ENCODE data around the gene IFITM10.

IFITM10 gene

DNA sequence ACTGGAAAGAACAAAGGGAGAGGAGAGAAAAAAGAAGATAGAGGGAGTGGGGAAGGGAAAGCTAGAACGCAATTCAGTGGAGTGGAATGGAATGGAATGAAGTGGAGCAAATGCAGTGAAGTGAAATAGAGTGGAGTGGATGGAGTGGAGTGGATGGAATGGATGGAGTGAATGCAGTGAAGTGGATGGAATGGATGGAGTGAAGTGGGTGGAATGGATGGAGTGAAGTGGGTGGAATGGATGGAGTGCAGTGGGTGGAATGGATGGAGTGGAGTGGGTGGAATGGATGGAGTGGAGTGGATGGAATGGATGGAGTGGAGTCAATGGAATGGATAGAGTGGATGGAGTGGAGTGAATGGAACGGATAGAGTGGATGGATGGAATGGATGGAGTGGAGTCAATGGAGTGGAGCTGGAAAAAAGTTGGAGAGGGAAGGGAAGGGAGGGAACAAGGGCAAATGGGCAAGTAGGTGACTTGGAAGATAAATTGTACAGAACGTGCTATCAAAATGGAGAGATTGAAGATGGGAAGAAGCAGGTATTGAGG, 13.9 kb downstream of the IFITM10 start:
- DNase-seq = no peak

DNA sequence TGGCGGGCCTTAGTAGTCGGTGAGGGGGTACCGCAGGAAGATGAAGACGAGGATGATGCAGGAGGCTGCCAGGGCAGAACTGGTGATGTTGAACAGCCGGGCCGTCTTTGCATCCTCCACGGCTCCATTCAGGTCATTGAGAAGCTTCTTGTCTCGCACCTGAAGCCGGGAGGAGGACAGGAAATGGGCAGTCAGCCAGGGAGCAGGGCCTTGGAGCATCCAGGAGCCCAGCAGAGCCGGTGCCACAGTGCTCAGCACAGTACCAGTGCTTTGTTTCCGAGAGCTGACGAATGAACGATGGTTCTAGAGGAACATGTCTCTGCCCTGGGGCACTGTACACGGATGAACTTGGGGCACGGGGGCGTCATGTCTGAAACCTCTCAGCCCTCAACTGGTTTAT, 15.1 kb downstream of the IFITM10 start:
- no peak for DNase-seq

DNA sequence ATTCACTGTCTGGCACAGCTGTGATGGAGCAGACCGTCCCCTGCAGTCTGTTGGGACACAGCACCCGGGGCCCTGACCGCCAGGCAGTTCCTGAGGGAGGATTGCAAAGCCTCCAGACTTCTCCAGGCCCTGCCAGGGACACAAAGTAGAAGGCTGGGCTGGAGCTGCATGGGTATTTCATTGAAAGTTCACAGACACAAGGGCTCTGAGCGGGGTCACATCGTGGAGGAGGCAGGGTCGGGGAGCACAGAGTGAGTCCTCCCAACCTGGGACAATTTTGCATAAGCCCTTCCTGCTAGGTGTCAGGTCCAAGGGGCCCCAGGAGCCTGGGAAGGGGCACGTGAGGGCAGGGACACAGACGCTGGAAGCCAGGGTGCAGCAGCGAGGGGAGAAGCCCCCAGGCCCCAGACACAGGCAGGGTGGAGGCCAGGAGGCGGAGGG, 15.7 kb downstream of the IFITM10 start:
- DNase-seq = no peak

DNA sequence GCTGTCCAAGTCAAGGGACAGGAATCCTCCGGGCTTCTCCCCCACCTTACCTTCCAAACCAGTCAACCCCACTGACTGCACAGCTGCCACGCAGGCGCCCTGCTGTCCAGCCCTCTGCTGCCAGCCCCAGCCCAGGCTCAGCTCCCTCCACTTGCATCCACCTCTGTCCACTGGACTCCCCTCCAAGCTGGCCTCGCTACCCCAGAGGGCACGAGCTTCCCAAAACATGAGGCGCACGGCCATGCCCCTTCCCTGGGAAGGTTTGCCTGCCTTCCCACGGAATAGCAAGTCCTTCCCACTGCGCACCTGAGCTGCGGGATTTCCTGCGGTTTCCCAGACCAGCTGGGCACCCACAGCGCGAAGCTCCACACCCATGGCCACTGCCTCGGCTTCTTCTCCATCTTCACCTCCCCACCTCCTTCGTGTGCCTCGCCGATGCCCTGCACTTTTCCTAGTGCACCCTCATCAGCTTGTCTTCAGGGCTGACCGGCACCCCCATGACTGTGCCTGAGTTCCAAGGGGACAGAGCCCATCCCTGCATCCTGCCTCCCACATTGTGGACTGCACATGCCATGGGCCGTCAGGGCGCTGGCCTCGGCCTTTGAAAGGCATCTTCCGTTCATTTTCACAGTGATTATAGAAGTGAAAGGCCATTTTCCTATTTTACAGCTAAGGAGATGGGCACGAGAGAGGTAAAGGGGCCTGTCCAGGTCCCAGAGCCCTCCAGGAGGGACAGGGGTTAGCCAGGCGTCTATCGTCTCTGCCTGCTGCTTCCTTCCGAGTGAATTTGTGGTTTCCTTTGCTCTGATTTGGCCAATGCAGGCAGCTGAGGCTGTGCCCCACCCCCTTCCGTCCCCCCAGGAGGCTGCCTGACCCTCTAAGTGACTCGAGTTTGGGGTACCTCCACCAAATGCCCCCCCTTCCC, 16.4 kb downstream of the IFITM10 start:
- no peak for DNase-seq

- no peak for DNase-seq
These were observed 17.2 kb downstream of the IFITM10 start for GRCh38 chr11:1733009-1733715.

DNA sequence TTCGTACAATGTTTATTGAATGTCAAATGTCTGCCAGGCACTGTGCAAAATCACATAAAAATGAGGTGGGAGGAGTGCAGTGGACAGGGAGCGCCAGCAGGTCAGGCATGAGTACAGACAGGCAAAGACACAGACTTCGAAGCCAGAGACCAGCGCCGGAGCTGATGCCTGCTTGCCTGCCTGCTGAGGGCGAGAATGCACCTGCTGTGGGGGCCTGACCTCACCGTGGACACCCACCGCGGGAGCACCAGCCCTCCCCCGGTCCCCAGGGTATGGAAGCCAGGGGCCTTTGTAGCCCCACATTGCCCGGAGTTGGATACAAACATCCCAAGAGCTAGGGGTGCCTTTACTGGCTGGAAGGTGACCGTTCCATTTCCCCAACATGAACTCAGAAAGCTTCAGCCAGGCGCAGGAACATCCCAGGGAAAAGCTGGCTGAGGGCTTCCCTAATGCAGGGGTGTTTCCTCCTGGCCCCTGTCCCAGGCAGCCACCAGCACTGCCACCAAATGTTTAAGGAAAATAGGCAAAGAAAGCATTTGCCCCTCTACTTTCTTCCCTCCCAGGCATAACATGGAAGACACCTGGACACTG, 17.9 kb downstream of the IFITM10 start:
- no peak for DNase-seq

DNA sequence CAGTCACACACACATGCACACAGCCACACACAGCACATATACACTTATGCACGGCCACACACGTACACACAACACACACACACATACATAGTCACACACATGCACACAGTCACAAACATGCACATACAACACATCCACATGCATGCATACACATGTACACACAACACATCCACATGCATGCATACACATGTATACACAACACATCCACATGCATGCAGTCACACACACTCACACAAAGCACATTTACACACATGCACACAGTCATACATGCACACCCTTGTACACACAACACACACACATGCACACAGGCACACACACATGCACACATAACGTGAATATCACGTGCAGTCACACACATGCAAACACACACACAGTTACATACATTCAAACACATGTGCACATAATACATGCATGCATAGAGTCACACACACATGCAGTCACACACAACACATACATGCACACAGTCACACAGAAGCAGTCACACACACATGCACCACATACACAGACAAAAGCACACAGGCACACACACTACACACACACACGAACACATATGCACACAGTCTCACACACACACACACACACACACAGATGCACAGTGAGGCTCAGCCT, 18.8 kb downstream of the IFITM10 start:
- DNase-seq = no peak

DNA sequence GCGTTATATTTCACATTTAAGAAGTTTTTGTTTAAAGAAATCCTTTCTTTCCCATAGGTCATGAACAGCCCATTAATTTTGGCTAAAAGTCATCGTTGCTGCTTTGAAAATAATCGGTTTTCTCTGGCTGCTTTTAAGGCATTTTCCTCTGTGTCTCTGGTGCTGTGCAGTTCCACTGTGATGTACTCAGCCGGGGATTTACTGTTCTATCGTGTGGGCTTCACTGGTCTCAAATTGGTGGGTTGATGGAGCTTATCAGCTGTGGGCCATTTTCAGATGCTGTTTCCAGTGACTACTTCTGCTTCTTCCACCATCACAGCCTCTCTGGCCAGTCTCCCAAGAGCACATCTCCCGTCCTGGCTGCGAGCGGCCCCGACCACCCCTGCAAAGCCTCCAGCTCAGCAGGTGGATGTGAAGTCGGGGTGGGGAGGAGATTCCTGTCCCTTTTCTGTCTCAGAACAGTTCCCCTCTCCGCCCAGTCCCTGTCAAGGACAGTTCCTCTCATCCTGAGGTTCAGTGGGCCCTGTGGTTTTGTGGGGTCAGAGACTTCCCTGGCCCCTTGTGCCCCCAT, 20.3 kb downstream of the IFITM10 start:
- DNase-seq = no peak

GRCh38 chr11:1729692-1730011, 20.7 kb downstream of the IFITM10 start:
- DNase-seq = no peak

DNA sequence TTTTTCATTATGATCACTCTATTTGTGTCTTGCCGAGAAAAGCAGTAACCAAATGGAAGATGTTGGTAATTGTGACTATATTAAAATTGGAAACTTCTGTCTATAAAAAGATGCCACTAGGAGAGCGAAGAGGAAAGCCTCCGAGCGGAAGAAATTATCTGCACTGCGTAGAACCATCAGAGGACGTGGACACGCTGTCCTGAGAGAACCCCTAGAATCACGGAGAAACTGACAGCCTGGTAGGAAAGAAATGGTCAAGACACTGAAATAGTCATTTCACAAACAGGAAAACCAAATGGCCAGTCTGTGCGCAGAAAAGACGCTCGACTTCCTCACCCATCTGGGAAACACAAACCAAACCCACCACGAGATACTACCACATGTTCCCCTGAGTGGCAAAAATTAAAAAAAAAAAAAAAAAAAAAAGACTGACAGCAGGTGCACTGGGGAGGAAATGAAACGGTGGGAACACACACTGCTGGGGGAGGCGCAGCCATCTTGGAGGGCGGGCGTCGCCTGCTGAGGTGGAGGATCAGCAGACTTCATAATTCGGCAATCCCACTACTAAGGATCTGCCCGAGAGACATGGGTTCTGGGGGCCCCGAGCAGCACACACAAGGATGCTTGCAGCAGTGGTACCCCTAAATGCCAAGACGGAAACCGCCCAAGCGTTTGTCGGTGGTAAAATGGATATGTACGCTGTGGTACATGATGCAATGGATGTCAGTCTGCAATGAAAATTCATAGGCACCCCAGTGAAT, 21.3 kb downstream of the IFITM10 start:
- DNase-seq = no peak

- DNase-seq = no peak
These were observed 22.1 kb downstream of the IFITM10 start for GRCh38 chr11:1728301-1728700.

- DNase-seq = no peak
These were observed 22.5 kb downstream of the IFITM10 start for GRCh38 chr11:1727861-1728260.

GRCh38 chr11:1727096-1727690, 23.2 kb downstream of the IFITM10 start:
- DNase-seq = no peak

- no peak for DNase-seq
These were observed 30.6 kb downstream of the IFITM10 start for GRCh38 chr11:1719781-1720180.

DNA sequence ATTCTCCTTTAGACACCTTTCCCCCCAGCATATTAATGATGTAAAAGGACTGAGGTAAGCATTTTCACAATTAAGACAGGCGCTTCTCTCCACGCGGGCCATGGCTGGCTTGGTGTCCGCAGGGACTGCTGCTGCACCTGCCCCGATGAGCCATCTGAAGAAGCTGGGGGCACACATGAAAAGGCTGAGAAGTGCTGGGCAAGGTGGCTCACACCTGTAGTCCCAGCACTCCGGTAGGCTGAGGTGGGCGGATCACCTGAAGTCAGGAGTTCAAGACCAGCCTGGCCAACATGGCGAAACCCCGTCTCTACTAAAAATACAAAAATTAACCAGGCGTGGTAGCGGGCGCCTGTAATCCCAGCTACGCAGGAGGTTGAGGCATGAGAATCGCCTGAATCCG, 32.1 kb downstream of the IFITM10 start:
- no peak for DNase-seq

GRCh38 chr11:1717745-1718144, 32.6 kb downstream of the IFITM10 start:
- DNase-seq = no peak

GRCh38 chr11:1714908-1715885, 35.2 kb downstream of the IFITM10 start:
- no peak for DNase-seq

DNA sequence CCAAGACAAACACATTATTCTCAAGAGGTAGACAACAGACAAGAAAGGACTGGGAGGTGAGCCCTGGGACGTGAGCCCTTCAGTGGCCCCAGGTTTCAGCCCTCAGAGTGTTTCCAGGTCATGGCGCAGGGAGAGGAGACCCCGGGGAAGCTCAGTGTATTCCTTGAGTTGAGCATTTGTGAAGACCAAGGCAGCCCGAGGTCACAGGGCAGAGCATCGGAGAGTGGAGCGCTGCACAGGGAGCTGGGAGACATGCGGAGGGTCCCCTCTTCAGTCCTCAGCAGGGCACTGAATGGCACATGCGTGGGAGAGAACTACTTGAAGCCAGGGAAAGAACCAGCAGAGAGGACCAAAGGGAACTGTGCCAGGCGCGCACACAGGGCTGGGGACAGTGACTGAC, 41.7 kb downstream of the IFITM10 start:
- DNase-seq = no peak

- DNase-seq = no peak
These were observed 42.6 kb downstream of the IFITM10 start for GRCh38 chr11:1707751-1708150.

GRCh38 chr11:1706634-1707400, 43.6 kb downstream of the IFITM10 start:
- peak; percentile 60 for DNase-seq

Data from DMS53 (cell line).